ENCODE results near the gene SVOPL.
"Not testable (repeated sequence)": the region's sequence is repeated elsewhere in the genome, so short reads cannot be mapped to it uniquely, and the experiment has no call there.

SVOPL gene, protein sequence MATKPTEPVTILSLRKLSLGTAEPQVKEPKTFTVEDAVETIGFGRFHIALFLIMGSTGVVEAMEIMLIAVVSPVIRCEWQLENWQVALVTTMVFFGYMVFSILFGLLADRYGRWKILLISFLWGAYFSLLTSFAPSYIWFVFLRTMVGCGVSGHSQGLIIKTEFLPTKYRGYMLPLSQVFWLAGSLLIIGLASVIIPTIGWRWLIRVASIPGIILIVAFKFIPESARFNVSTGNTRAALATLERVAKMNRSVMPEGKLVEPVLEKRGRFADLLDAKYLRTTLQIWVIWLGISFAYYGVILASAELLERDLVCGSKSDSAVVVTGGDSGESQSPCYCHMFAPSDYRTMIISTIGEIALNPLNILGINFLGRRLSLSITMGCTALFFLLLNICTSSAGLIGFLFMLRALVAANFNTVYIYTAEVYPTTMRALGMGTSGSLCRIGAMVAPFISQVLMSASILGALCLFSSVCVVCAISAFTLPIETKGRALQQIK

DNA sequence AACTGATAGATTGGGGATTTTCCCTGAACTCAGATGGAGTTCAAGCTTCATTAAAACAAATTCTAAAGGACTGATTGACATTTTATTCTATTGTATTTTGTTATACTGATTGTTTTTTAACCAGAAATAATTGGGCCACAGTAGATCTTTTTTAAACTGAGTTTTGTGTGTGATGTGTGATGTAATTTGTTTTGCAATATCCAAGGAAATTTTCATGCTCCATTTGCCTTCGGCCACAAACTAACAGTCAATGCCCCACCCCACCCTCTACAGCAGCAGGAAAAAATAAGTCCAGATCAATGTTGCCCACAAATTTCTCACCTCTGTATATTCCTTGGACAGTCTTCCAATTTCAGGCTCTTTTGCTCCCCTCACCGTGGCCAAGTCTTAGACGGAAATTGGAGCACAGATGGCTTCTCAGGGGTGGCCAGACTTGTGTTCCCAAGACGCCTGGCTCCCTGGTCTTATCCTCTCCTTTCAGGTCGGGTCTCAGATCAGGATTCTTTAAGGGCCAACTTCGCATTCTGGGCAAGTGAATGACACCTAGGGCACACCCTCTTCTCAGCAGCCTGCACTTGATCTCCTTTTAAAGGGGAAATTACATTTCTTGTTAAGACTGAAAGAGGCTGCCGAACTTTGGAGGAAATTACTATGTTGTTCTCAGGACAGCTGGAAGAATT is at the start of gene SVOPL:
SVOPL (minus strand) TSS at position 506 of the 680 bp plus-strand sequence. CDS start 22,317 bp downstream, outside the sequence.
- DNase-seq: no peak

DNA sequence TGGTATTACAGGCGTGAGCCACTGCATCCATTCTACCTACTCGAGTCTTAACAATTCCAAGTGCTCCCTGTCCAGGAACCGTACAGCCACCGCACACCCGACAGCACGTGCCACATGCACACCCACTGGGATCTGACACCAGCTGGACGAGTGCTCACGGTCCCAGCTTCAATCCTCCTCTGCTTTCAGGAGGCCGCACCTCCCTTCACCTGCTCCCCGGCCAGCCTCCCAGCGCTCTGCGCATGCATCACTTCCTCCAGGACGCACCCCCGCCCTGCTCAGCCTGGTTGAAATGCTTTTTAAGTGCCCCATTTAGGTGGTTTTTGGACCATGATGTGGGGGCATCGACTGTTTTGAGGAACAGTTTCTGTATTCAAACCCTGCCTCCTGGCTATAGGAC is 49.3 kb upstream of the SVOPL start:
- DNase-seq: no peak

DNA sequence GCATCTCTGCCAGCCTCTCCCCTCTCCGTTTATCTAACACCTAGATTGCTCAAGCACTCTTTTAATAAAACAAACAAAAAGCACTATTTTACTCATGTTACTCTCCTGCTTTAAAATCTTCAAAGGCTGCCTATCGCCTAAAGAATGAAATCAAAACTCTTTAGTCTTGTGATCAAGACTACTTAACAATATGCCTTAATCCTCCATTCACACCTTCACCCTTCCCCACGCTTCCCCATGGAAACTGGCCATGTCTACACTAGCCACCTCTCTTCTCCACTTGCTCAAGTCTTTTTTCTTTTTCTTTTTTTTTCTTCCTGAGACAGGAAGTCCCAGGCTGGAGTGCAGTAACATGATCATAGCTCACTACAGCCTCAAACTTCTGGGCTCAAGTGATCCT is 48.8 kb upstream of the SVOPL start:
- DNase-seq: no peak

- DNase-seq: no peak
Measured at GRCh38 chr7:138748666-138749065, 47.5 kb upstream of the SVOPL start.

- no peak for DNase-seq
Measured at GRCh38 chr7:138746073-138746472, 44.9 kb upstream of the SVOPL start.

DNA sequence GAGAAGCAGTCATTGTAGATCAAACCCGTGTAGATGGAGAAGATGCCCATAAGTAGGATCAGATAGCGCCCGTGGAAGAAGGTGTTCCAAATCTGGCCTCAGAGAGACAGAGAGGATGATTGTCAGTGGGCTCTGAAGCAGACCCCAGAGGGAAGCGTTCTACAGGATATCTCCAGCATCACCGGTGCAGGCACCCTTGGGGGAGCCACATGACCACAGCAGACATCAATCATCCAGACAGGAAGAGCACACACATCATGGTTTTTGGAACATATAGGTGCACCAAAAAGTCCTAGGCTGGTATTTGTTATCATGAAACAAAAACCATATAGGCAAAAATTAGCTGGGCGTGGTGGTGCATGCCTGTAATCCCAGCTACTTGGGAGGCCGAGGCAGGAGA is 44.0 kb upstream of the SVOPL start:
- no peak for DNase-seq

DNA sequence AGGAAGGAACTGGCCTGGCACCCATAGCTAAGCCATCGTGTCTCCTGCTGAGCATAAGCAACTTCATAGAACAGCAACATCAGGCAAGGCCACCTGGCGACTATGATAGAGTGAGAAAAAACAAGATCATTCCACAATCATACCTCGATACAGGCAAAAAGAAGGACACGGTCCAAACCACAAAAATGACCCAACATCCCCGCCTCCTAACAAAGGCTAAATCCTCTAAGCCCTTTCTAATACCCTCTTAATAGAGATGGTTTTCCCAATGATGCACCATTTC is 40.2 kb upstream of the SVOPL start:
- DNase-seq: no peak

- DNase-seq: no peak
Measured at GRCh38 chr7:138739859-138740258, 38.7 kb upstream of the SVOPL start.

DNA sequence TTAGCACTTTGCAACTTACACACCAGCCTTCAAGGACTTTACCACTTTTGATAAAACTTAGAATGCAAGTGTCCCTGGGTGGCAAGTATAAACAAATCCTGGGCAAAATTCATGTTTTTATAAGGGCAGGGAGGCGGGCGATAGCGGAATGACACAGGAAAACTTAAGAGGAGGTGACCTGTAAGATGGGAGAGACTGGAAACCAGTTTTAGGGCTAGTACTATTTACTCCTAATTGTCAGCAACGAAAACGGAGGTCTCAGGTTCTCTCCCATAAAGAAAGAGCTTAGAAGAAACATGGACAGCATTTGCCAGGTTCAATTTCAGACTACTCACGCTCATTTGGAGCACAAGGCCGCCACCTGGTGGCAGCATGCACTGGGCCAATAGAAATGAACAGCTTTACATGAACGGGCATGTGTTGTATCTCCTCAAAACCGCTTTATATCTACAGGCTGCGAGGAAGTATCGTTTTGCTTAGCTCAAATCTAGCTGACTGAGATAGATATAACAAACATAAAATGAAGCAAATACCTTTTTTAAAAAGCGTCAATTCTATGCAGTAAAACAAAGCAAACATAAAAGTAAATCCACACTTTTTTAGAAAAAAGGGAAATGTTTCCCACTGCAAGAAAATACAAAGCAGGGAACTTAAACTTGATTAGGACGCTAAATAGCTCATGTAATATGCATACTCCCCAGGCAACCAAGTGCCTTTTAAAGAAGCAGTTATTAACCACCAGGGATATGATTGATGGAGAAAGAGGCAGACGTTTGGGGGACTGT is 37.6 kb upstream of the SVOPL start:
- peak; percentile 77 for DNase-seq

DNA sequence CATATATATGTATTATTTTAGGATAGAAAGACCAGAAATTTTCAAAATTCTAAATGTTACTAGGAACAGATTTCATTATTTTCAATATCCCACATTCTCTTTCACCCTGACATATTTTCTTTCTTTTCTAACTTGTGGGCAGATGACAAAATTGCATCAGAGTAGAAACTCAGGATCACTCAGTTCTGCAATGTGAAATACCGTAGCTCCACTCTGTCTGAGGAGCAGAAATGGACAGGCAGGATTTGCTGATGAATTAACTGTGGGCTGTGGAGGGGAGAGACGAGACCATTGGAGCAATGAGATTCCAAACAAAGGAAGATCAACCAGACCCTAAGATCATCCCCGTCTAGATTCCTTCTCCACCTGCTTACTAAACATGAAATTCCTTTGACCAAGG is 37.0 kb upstream of the SVOPL start:
- peak; percentile 24 for DNase-seq

GRCh38 chr7:138735399-138735798 is 34.2 kb upstream of the SVOPL start:
- no peak for DNase-seq

- DNase-seq: not testable (repeated sequence)
Measured at GRCh38 chr7:138731733-138732132, 30.6 kb upstream of the SVOPL start.

DNA sequence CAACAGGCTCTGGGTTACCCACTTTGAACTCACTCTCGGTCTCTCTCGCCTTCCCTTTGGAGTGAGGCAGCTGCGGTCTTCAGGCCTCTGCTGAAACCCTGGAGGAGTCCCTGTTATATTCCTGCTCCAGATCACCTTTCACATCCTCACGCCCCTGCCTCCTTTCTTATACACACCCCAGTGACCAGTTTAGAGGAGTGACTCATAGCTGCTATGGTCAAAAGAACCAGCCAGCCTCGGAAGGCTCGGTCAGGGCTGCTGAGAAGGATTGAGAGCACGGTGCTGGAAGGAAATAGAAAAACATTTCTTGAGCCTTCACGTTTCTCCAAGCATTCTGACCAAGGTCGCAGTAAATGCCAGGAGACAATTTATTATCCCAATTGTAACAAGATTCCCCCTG is 28.3 kb upstream of the SVOPL start:
- no peak for DNase-seq

GRCh38 chr7:138727336-138728099 is 26.4 kb upstream of the SVOPL start:
- no peak for DNase-seq

GRCh38 chr7:138726288-138726687 is 25.1 kb upstream of the SVOPL start:
- DNase-seq: no peak

DNA sequence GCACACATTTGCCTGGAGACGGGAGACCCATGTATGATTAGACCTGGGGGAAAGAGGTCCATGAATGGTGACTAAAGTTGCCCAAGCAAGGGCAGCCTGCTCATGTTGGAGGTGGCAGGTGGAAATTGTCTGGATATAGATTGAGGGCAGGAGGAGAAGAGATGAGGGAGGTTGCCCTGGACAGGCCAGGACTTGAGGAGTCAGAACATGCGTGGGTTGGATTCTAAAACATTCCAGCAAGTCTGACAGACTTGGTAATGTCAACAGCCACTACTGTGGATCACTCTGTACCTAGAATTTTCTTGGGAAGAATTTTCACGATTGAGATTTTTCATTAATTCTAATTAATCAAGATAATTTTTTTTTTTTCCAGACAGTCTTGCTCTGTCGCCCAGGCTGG is 19.1 kb upstream of the SVOPL start:
- no peak for DNase-seq

- no peak for DNase-seq
Measured at GRCh38 chr7:138716889-138717288, 15.7 kb upstream of the SVOPL start.

GRCh38 chr7:138713191-138713590 is 12.0 kb upstream of the SVOPL start:
- DNase-seq: no peak

DNA sequence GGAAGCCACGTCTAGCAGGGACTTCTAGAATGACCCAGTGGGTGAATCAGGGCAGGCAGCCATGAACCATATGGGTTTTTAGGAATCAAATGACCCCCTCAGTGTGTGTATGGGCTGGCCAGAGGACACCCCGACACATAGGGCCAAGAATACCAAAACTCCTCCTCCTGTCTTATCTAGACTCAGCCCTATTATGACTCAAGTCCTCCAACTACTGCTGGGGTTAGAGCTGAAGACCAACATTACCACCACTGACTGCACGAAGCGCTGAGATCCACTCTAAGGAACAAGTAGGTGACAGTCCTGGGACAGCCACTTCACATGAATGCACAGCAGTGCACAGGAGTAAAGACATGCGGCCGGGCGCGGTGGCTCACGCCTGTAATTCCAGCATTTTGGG is 11.5 kb upstream of the SVOPL start:
- no peak for DNase-seq

GRCh38 chr7:138710536-138711385 is 9.6 kb upstream of the SVOPL start:
- no peak for DNase-seq

DNA sequence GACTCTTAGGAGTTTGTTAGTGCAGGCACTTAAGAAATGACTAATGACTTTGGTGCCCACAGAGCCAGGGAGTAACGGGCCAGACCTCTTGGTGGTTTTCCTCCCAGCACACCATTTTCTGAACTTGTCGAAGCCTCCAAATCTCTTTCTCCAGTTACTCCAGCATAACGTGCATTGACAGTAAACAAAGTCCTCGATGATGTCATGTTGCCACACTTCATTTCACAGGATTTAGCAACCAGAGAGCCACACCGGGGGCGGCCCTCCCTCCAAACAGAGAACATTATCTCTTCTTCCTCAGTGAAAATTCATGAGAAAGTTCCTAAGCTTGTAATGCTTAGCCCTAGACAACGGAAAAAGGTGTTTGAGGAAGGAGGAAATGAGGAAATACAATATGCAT is 4.0 kb upstream of the SVOPL start:
- peak; percentile 72 for DNase-seq

- DNase-seq: no peak
Measured at GRCh38 chr7:138701537-138701923, 368 bp upstream of the SVOPL start.

All from MV-4-11 (cell line).